Non-pigmented ciliary epithelial cell (primary cell): Measurements from ENCODE around the gene YBX2.

Experiments used
- DNase-seq: peaks from one replicate; pipeline ENCODE4 v3.0.0-alpha.2; 2010; ENCODE audit warnings: low read depth

YBX2 gene

DNA sequence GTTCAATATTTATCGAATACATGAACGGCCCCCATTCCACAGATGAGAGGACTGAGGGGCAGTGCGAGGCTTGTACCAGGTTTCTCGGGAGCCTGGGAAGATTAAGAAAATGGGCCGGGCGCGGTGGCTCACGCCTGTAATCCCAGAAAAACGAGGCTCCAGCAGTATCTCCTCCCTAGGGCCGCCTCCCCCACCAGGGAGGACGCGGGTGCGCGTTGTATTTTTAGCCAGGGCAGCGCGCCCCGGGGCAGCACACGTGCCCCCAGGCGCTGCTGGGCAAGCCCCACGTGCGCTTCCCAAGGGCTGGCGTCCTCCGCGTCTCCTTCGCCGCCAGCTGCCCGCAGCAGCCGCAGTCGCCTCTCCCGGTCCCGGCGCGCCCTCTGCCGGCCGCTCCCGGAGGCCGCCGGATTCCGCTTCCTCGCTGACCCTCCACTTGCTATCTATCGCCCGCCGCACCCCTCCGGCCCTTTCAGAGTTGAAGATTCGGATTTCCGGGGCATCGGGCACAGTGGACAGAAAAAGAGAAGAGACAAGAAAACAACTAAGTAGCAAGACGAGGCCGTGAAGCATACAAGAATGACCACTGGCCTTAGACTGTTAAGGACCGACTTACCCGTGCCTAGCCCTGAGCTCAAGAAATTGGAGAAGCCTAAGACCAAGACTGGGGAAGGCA is 1.9 kb upstream of the YBX2 start:
- no peak for DNase-seq

DNA sequence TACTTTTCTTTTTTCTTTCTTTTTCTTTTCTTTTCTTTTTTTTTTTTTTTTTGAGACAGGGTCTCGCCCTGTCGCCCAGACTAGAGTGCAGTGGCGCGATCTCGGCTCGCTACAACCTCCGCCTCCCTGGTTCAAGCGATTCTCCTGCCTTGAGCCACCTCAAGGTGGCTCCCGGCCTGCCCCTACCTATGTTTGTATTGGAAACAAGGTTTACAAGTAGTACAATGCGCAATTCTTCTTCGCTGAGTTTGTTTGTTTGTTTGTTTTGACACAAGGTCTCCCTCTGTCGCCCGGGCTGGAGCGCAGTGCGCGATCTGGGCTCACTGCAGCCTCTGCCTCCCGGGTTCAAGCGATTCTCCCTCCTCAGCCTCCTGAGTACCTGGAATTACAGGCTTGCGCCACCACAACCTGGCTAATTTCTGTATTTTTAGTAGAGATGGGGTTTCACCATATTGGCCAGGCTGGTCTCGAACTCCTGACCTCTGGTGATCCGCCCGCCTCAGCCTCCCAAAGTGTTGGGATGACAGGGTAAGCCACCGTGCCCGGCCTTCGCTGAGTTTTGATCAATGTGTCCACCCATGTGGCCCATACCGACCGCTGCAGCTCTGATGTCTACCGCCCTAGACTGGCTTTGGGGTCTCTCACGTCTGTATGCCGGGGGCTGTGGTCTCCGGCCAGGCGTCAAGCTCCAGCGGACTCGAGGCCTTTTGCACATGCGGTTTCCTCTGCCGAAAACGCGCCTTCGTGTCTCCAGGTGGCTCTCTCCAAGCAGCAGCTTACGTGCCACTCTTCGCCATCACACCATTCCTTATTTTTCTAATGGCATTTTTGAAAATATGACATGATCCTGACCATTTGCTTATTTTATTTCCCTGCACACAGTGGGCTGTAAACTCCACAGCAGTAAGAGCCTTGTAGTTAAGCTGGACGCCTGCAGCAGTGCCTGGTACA is 1.1 kb upstream of the YBX2 start:
- DNase-seq: no peak

DNA sequence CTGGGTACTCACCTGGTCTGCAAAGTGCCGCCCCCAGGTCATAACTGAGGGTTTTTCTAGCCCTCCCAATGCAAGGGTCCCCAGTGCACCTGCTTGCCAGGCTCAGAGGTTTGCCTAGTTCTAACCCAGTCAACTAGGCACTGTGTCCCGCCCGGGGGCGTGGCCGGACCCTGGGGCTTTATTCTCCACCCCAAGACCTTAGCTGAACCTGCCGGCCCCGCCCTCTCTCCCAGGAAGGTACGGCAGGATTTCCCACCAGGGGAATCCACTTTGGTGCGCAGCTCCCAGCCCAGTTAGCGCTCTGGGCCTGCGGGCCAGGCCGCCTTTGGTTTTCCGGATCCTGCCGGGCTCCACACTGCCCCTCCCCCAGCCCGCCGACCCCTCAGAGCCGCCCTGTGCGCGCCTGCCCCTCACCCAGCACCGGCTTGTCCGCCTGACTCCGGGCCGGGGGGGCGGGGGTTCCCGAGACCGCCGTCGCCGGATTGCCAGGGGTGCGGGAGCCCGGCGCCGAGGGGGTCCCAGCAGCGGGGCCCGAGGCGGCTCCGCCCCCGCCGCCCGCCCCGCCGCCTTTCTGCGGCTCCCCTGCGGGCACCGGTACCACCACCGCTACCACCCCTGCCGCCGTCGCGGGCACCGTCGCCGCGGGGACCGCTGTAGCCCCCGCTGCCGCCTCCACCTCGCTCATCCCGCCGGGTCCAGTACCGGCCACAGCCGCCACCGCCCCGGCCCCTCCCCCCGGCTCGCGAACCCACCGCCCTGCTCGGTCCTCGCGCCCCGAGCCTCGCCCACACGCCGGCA is 424 bp downstream of the YBX2 start:
- DNase-seq: no peak

DNA sequence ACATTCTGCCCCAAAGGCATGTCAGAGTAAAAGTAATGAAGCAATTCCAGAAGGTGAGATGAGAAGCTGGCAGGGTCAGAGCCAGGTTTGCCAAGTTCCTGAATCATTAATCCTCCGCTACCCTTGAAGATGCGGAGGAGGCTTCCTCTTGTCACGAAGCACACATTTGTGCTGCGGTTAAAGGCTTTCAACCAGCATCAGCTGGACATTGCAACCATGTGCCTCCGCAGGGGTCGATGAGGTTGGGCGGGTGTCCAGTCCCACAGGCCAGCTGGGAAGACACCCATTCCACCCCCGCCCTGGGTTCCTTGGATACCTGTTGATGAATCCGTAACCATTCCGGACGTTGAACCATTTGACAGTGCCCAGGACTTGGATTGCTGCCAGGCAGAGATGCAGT is 1.3 kb downstream of the YBX2 start:
- no peak for DNase-seq

DNA sequence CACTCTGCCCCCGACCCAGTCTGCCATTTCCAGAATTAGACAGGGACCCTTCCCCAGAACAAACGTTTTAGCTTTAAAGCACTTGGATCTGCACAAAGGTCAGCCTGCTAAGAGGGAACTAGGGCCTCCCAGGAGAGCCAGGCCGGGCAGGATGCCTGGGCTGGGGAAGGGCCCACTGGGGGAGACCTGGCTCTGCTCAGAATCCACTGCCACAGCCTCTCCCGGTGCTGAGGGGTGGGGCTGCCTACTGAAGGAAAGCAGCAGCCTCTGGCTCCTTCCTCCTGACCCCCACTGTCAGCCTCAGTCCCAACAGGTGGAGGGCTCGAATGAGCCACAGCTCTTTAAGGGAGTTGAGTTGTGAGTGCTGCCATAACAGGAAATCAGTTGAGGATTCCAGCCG is 1.7 kb downstream of the YBX2 start:
- DNase-seq: no peak

DNA sequence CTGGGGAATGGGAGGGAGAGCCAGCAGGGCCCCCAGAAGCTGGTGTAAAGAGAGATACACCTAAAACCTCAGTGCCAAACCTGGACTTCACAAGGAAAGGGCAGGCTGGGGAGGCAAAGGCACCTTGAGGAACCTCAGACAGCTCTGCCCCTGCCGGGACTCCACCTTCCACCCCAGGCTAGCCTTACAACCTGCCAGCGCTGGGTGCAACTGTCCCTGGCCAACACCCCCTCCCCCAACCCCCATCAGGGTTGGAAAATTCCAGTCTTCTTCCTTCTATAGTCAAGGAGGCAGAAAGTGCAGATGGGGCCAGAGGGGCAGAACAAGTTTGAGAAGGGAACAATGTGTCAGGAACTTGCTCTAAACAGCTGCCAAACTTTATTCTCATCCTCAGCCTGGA is 2.2 kb downstream of the YBX2 start:
- no peak for DNase-seq

DNA sequence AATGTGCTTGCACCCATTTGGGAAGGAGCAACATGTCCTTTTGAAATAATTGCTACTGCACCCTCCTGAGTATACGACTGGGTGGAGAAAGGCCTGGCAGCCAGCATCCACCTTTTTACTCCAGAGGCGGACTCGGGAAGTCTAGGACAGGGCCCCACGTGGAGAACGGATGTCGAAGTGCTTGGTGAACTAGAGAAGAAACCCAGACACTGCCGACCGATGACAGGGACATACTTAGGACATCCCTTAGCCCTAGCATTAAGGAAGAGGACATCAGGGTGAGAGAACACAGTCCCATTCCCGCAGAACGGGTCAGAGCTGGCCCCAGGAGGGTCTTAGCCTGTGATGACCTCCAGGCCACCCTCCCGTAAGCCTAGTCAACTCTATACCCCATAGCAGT is 3.8 kb downstream of the YBX2 start:
- no peak for DNase-seq

DNA sequence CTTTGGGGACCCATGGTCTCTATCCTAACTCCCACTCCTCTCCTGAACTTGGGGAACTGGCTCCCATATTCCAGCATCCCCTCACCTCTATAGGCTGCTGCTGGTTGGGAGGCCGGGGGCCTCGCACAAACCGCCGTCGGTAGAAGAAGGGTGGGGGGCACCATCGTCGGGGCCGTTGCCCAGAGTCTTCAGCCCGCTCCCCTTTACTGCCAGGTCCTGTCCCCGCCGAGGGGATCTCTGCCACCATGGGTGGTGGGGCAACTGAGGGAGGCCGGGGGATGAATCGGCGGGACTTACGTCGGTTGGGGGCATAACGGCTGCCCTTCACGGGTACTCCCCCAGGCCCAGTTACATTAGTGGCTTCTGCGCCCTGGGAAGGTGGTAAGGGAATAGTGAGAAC is 4.3 kb downstream of the YBX2 start:
- no peak for DNase-seq

DNA sequence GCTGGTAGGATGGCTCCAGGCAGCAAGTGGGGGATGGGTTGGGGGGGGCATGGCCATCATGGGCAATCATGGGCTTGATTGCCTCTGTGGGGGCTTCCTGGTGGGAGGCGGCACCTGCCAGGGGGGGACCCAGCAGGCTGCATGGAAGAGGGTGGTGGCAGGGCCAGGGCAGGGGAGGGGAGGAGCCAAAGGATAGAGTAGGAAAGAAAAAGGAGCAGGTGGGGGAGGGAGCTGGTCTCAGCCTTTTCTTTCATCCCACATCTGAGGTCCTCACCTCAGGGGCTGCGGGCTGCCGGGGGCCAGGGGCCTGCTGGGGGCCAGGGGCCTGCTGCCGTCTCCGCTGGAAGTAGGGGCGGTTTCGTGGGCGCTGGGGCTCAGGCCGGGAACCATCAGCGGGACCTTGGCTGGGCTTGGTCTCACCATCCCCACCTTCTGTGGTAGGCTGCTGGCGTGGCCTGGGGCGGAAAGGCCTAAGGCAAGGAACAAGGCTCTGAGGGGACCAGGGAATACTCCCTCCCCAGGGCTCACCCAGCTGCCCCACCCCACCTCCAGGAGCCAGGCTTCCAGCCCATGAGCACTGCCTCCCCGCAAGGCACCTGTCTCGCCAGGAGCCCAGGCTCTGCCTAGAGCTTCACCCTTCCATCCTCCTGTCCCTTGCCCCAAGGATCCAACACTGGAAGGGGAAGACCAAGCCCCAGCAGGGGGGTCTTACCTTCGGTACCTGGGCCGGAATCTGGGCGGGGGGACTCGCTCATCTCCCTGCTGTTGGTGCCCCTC is 5.0 kb downstream of the YBX2 start:
- DNase-seq: no peak

DNA sequence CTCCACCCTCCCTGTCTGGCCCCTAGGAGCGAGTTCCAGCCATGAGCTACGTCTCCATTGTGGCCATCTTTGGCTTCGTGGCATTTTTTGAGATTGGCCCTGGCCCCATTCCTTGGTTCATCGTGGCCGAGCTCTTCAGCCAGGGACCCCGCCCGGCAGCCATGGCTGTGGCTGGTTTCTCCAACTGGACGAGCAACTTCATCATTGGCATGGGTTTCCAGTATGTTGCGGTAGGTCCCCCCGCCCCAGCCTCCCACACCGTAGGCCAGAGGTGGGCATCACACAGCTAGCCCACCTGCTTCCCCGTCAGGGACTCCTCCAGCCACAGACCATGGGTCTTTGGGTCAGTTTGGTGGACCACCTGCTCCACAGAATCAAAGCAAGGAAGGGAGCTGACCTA is 8.8 kb downstream of the YBX2 start:
- no peak for DNase-seq

DNA sequence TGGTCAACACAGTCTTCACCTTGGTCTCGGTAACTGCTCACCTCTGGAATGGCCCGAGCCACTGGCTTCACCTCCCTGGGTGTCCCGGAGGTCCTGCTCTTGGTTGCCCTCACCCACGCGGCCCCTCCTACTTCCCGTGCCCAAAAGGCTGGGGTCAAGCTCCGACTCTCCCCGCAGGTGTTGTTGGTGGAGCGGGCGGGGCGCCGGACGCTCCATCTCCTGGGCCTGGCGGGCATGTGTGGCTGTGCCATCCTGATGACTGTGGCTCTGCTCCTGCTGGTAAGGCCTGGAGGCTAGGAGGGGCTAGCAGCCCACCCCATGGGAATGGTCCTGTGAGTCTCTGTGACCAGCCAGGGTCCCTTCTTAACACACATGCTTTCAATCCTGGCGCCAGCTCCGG is 9.5 kb downstream of the YBX2 start:
- DNase-seq: no peak

DNA sequence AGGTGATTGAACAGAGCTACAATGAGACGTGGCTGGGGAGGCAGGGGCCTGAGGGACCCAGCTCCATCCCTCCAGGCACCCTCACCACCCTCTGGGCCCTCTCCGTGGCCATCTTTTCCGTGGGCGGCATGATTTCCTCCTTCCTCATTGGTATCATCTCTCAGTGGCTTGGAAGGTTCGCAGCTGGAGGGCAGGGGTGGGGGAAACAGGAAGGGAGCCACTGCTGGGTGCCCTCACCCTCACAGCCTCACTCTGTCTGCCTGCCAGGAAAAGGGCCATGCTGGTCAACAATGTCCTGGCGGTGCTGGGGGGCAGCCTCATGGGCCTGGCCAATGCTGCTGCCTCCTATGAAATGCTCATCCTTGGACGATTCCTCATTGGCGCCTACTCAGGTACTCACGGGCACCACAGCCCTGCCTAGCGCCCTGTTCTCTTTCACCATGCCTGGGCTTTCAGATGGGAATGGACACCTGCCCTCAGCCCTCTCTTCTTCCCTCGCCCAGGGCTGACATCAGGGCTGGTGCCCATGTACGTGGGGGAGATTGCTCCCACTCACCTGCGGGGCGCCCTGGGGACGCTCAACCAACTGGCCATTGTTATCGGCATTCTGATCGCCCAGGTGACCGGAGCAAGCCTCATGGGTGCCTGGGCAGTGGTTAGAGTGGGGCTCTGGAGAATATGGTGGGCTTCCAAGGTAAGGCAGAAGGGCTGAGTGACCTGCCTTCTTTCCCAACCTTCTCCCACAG is 10.8 kb downstream of the YBX2 start:
- DNase-seq: no peak

DNA sequence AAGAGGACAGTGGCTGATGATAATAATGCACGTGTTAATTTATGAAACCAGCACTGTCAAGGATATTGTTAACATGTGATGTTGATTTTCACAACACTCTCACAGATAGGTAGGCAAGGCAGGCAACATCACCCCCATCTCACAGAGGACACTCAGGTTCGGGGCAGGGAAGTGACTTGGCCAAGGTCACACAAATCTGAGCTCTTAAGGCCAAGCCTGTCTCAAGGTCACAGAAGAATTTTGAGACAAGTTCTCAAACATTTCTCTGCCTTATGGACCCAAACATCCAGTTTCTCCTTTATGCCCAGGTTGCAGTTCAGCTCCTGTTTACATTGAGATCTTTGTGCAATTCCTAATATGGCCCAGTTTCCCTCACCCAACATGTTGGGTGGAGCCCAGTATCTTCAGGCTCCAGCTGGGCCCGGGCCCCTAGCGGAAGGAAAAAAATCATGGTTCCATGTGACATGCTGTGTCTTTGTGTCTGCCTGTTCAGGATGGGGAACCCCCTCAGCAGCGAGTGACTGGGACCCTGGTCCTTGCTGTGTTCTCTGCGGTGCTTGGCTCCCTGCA is 11.6 kb downstream of the YBX2 start:
- DNase-seq: no peak

DNA sequence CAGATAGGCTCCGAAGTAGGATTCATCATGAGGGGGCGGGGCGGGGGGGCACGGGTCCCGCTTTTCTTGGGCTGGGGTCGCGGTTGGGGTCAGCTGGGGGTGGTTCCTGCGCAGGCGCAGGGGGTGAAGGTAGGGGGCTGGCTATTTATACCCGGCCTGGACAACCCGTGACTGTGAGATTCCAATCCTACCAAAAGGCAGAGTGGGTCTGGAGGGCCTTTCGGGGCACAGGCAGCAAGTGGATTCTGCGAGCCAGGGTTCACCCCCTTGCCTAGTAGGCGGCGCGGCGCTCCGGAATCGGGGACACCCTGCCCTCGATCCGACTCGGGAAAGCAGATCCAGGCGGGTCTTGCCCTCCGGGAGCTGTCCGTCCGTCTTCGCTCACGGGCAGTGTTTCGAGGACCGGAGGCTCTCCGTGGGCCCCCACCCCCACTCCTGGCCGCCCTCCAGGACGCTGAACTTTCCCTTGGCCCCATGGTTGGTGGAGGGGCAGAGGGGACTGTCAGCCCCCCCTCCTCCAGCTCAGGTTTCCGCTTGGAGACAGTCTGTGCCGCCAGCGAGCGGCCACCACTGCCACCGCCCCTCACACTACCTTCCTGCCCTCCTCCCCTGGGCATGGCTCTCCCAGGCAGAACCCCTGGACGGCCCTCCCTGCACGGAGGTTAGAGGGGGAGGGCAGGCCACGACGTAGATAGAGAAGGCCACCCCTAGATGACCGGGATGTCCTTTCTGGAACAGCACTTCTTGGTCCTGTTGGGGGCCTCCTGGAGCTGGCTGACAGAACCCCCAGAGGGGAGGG is 12.3 kb downstream of the YBX2 start:
- no peak for DNase-seq

DNA sequence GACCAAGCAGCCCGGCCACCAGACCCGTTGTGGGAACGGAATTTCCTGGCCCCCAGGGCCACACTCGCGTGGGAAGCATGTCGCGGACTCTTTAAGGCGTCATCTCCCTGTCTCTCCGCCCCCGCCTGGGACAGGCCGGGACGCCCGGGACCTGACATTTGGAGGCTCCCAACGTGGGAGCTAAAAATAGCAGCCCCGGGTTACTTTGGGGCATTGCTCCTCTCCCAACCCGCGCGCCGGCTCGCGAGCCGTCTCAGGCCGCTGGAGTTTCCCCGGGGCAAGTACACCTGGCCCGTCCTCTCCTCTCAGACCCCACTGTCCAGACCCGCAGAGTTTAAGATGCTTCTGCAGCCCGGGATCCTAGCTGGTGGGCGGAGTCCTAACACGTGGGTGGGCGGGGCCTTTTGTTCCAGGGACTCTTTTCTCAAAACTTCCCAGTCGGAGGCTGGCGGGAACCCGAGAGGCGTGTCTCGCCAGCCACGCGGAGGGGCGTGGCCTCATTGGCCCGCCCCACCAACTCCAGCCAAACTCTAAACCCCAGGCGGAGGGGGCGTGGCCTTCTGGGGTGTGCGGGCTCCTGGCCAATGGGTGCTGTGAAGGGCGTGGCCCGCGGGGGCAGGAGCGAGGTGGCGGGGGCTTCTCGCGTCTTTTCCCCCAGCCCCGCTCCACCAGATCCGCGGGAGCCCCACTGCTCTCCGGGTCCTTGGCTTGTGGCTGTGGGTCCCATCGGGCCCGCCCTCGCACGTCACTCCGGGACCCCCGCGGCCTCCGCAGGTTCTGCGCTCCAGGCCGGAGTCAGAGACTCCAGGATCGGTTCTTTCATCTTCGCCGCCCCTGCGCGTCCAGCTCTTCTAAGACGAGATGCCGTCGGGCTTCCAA is 13.1 kb downstream of the YBX2 start, which contains the start of gene SLC2A4:
Gene SLC2A4 (plus strand): TSS at position 645 of the 879 bp plus-strand sequence. CDS start 217 bp downstream, at position 862.
- peak; percentile 72 for DNase-seq

DNA sequence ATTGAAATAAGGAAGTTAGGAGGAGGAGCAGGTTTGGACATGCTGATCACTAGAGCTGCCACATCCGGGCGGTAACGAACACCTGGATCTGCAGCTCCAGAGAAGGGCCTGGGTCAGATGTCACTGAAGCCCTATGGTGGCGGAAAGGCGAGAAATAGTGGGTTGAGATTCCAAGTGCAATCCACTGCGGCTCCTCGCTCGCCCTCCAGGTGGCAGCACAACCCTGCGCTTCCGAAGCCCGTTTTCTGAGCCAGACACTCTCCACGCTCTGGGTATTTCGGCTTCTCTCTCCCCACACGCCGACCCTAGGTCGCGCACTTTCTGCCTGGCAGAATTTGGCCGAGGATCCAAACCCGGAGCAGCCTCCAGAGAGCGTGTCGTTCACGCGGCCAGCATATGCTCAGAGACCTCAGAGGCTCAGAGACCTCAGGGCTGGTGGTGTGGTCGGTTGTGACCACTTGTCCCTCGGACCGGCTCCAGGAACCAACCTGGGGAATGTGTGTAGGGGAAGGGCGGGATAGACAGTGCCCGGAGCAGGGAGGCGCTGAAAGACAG is 13.8 kb downstream of the YBX2 start:
- no peak for DNase-seq

DNA sequence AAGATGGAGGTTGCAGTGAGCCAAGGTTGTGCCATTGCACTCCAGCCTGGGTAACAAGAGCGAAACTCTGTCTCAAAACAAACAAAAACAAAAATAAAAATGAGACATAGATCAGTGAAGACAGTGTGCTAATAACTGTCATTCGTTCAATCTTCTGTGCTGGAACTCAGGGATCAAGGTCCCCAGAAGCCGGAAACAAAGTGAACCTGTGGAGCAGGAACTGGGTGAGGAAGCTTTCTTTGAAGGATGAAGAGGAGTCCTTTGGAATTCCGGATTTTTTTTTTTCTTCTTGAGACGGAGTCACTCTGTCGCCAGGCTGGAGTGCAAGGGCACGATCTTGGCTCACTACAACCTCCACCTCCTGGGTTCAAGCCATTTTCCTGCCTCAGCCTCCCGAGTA is 15.0 kb downstream of the YBX2 start:
- DNase-seq: no peak

DNA sequence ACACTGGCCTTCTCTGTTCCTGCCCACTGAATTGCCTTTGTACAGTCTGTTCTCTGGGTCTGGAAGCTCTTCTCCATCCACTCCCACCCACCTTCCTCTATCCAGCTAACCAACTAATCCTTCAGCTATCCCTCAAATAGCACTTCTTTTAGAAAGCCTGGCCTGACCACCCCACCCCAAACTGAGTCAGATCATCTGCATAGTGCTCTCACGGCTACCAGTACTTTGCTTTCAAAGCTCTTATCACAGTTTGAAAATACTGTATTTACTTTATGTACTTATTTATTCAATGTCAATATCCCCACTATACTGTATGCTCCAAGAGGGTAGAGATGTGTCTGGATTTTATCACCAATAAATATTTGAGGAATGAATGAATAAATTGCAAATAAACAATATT is 27.7 kb downstream of the YBX2 start:
- DNase-seq: no peak

DNA sequence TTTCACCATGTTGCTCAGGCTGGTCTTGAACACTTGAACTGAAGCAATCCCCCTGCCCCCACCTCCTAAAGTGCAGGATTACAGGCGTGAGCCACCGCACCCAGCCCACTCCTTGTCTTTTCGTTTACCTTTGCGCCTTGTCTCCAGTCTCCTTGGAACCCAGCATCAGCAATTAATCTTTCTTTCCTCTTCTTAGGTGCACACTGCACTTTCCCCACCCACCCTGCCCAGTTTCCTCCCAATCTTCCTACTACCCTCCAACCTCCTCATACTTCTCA is 30.7 kb downstream of the YBX2 start:
- no peak for DNase-seq
